Neutrophil (primary cell): Measurements from ENCODE around the gene UFSP2.

Source experiments
- H3K27ac ChIP-seq: fragments of 200-600 bp; sonication (generic); 2 replicates; pipeline ENCODE4 v1.5.1; 2016; ENCODE audit warnings: mild to moderate bottlenecking, moderate library complexity
- H3K27me3 ChIP-seq: fragments of 200-600 bp; sonication (generic); 2 replicates; pipeline ENCODE4 v1.6.0; 2016; ENCODE audit warnings: mild to moderate bottlenecking
- H3K36me3 ChIP-seq: fragments of 200-600 bp; sonication (generic); 2 replicates; pipeline ENCODE4 v1.5.1; 2017
- H3K4me1 ChIP-seq, 2 experiments: fragments of 200-600 bp in 1 of 2; sonication (generic) in 1 of 2; 1 replicate in 1 of 2; 2 replicates in 1 of 2; pipeline versions ENCODE4 v1.5.1 to v1.6.1; 2013 to 2016; ENCODE audit warnings: low read depth in 1 of 2, low read length in 1 of 2, mild to moderate bottlenecking in 1 of 2, moderate library complexity in 1 of 2; ENCODE audit not compliant: control insufficient read depth in 1 of 2, insufficient read depth in 1 of 2
- H3K4me3 ChIP-seq, 2 experiments: fragments of 200-600 bp in 1 of 2; sonication (generic) in 1 of 2; 1 replicate in 1 of 2; 2 replicates in 1 of 2; pipeline ENCODE4 v1.5.1; 2013 to 2016; ENCODE audit warnings: low read depth in 1 of 2, low read length in 1 of 2, mild to moderate bottlenecking in 1 of 2, moderate library complexity in 1 of 2
- H3K9me3 ChIP-seq: fragments of 200-600 bp; sonication (generic); 2 replicates; pipeline ENCODE4 v1.5.1; 2016
- CTCF ChIP-seq: fragments of 200-600 bp; sonication (generic); IDR thresholded peaks from 2 replicates; pipeline ENCODE4 v1.5.1; 2016; ENCODE audit warnings: antibody characterized with exemption

UFSP2 gene

DNA sequence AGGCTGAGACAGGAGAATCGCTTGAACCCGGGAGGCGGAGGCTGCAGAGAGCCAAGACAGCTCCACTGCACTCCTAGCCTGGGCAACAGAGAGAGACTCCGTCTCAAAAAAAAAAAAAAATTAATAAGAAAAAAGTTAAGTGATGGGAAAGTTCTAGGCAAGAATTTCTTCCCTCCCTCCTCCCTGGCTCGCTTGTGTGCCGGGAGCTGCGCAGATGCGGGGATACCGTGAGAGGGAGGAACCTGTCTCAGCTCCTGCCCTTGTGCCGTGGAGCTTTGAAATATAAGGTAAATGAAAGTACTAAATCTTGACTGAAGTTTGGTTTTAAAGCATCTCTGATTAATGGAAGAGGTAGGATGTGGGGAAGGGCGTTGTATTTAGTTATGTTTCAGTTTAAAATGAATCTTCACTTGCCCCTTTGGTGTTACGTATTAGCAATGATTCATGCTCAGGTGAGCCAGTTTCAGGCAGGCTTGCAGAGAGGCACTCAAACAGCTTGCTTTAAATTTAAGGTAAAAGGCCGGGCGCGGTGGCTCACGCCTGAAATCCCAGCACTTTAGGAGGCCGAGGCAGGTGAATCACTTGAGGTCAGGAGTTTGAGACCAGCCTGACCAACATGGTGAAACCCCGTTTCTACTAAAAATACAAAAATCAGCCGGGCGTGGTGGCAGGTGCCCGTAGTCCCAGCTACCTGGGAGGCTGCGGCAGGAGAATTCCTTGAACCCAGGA, 1.4 kb upstream of the UFSP2 start:
- Histone ChIP-seq H3K27me3 (peaks cover 52% of the 10 kb centered on the region), H3K27ac (no peak overlapping the region), H3K4me3 (no peak overlapping the region), H3K4me1 (peaks cover 13 to 15% of the 10 kb centered on the region in 2 experiments), H3K36me3 (no peaks in the 10 kb centered on the region), H3K9me3 (no peaks in the 10 kb centered on the region)
- no peak for TF ChIP-seq CTCF

DNA sequence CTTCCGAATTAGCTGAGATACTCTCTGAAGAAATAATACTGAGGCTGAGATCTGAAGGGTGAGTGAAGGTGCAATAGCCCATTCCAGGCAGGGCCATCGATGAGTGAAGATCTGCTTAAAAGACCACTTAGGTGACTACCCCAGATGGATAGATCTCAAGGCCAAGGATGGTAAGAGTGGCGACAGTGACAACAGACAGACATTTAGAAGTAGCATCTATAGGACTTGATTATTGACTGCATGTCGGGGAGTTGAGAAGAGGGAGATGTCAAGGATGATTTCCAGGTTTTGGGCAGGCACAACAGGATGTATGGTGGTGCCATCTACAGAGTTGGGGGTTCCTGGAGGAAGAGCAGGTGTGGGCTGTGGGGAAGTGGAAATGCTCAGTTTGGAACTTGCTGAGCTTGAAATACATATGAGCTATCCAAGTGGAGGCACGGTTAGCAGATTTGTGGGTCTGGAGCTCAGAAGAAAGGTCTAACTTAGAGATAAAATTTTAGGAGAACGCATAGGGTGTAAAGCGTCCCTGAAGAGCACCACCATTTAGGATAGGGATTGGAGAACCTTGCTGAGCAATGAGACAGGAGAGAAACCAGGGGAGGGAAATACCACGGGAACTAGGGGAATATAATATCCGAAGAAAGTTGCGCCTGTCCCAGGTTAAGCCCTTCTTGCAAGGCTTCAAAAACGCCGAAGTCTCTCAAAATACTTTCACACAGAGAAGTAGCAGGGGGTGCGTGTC, 688 bp downstream of the UFSP2 start:
- no peak for TF ChIP-seq CTCF
- H3K4me3 ChIP-seq: peak overlapping the region; percentile 75 to 90
- no peaks in the 10 kb centered on the region for H3K9me3 ChIP-seq
- peaks cover 10% of the 10 kb centered on the region for H3K36me3 ChIP-seq
- H3K27ac ChIP-seq: peak overlapping the region; percentile 87
- H3K27me3 ChIP-seq: peaks cover 32% of the 10 kb centered on the region
- peaks cover 13 to 15% of the 10 kb centered on the region in 2 experiments for H3K4me1 ChIP-seq

- Histone ChIP-seq H3K9me3 (no peaks in the 10 kb centered on the region), H3K4me1 (peaks cover 13 to 15% of the 10 kb centered on the region in 2 experiments), H3K36me3 (peaks cover 26% of the 10 kb centered on the region), H3K27me3 (no peaks in the 10 kb centered on the region), H3K4me3 (no peak overlapping the region), H3K27ac (no peak overlapping the region)
- TF ChIP-seq CTCF: no peak
These were observed 4.2 kb downstream of the UFSP2 start for GRCh38 chr4:185421366-185422124.

GRCh38 chr4:185416955-185417354, 8.8 kb downstream of the UFSP2 start:
- Histone ChIP-seq H3K36me3 (peaks cover 47% of the 10 kb centered on the region), H3K27ac (no peak overlapping the region), H3K4me3 (no peak overlapping the region), H3K4me1 (no peaks in the 10 kb centered on the region), H3K27me3 (no peaks in the 10 kb centered on the region), H3K9me3 (no peaks in the 10 kb centered on the region)
- no peak for TF ChIP-seq CTCF

DNA sequence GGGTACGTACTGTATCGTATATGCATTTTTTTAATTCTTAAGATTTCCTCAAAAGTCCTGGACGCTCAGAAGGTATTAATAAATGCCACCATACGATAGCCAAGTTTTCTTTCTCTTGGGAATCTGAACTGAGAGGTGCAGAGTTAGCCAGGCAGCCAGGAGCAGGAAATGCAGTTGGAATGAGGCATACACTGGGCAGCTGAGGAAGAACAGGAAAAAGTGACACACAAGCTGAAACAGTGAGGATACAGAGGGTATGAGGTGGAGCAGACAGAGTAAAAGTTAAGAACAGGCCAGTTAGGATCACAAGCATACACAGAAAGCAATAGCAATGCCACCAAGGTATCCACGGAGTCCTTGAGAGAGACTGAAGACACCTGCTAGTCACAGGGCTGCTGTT, 13.4 kb downstream of the UFSP2 start:
- Histone ChIP-seq H3K4me3 (no peak overlapping the region), H3K27ac (no peak overlapping the region), H3K9me3 (no peaks in the 10 kb centered on the region), H3K27me3 (no peaks in the 10 kb centered on the region), H3K4me1 (no peaks in the 10 kb centered on the region), H3K36me3 (peaks cover 27% of the 10 kb centered on the region)
- no peak for TF ChIP-seq CTCF
